Duodenal mucosa (tissue), 2 donors: Measurements from ENCODE around the gene DIPK1A.

Experiments
- H3K27ac ChIP-seq: one replicate; pipeline ENCODE4 v1.7.0; 2013; ENCODE audit warnings: low read depth, low read length
- H3K27me3 ChIP-seq, 2 donors: one replicate each; pipeline ENCODE4 v1.7.0; 2013; ENCODE audit warnings: low read length in 2 of 2, control low read depth in 1 of 2; ENCODE audit not compliant: insufficient read depth in 2 of 2, control insufficient read depth in 1 of 2
- H3K36me3 ChIP-seq, 2 donors: one replicate each; pipeline ENCODE4 v1.7.0; 2013; ENCODE audit warnings: low read length in 2 of 2, control low read depth in 1 of 2; ENCODE audit not compliant: insufficient read depth in 2 of 2, control insufficient read depth in 1 of 2
- H3K4me1 ChIP-seq, 2 donors: one replicate each; pipeline ENCODE4 v1.7.0; 2013; ENCODE audit warnings: low read length in 2 of 2, control low read depth in 1 of 2; ENCODE audit not compliant: insufficient read depth in 2 of 2, control insufficient read depth in 1 of 2
- H3K4me3 ChIP-seq, 2 donors: one replicate each; pipeline ENCODE4 v1.7.0; 2013; ENCODE audit warnings: low read length in 2 of 2, low read depth in 1 of 2
- H3K9ac ChIP-seq, 2 donors: one replicate each; pipeline ENCODE4 v1.7.0; 2013; ENCODE audit warnings: low read length in 2 of 2, low read depth in 1 of 2
- H3K9me3 ChIP-seq, 2 donors: one replicate each; pipeline ENCODE4 v1.7.0; 2013; ENCODE audit warnings: low read length in 2 of 2, control low read depth in 1 of 2; ENCODE audit not compliant: control insufficient read depth in 1 of 2

Gene DIPK1A

GRCh38 chr1:92859400-92860039, 101.7 kb downstream of the DIPK1A start:
- Histone ChIP-seq H3K9me3 (no peaks in the 10 kb centered on the region), H3K4me3 (peak overlapping the region; percentile 41 to 53), H3K36me3 (no peaks in the 10 kb centered on the region), H3K4me1 (peaks cover 13 to 14% of the 10 kb centered on the region in 2 donors), H3K27me3 (no peaks in the 10 kb centered on the region), H3K9ac (peak overlapping the region; percentile 1 to 16), H3K27ac (no peak overlapping the region)

- Histone ChIP-seq H3K9me3 (no peaks in the 10 kb centered on the region), H3K4me1 (peaks cover 18 to 19% of the 10 kb centered on the region in 2 donors), H3K27me3 (no peaks in the 10 kb centered on the region), H3K27ac (no peak overlapping the region), H3K4me3 (peak overlapping the region; percentile 41 to 53), H3K9ac (peak overlapping the region; percentile 16 to 28), H3K36me3 (no peaks in the 10 kb centered on the region)
These were observed 102.5 kb downstream of the DIPK1A start for GRCh38 chr1:92858564-92859399.

- Histone ChIP-seq H3K36me3 (no peaks in the 10 kb centered on the region), H3K27ac (no peak overlapping the region), H3K9me3 (no peaks in the 10 kb centered on the region), H3K9ac (peak overlapping the region; percentile 19 to 40), H3K27me3 (no peaks in the 10 kb centered on the region), H3K4me3 (no peak overlapping the region), H3K4me1 (peaks cover 21 to 26% of the 10 kb centered on the region in 2 donors)
These were observed 103.4 kb downstream of the DIPK1A start for GRCh38 chr1:92857817-92858216.

- Histone ChIP-seq H3K9ac (no peak overlapping the region), H3K27me3 (no peaks in the 10 kb centered on the region)
These were observed 106.0 kb downstream of the DIPK1A start for GRCh38 chr1:92855236-92855635.

GRCh38 chr1:92854101-92854785, 107.0 kb downstream of the DIPK1A start:
- Histone ChIP-seq H3K27me3 (no peaks in the 10 kb centered on the region), H3K9ac (peak overlapping the region in 1 of 2 donors; percentile 8), H3K4me3 (no peak overlapping the region), H3K27ac (no peak overlapping the region), H3K36me3 (no peaks in the 10 kb centered on the region), H3K9me3 (no peaks in the 10 kb centered on the region), H3K4me1 (peaks cover 18 to 26% of the 10 kb centered on the region in 2 donors)

More at GRCh38 chr1:92855236-92855635, 106.0 kb downstream of the DIPK1A start:
- H3K36me3 ChIP-seq: no peaks in the 10 kb centered on the region
- H3K27ac ChIP-seq: no peak overlapping the region
- peaks cover 21 to 26% of the 10 kb centered on the region in 2 donors for H3K4me1 ChIP-seq
- H3K4me3 ChIP-seq: no peak overlapping the region
- H3K9me3 ChIP-seq: no peaks in the 10 kb centered on the region

GRCh38 chr1:92853299-92853698, 108.0 kb downstream of the DIPK1A start:
- H3K27me3 ChIP-seq: no peaks in the 10 kb centered on the region
- no peaks in the 10 kb centered on the region for H3K9me3 ChIP-seq
- H3K4me3 ChIP-seq: no peak overlapping the region
- H3K36me3 ChIP-seq: no peaks in the 10 kb centered on the region
- no peak overlapping the region for H3K27ac ChIP-seq
- no peak overlapping the region for H3K9ac ChIP-seq
- peaks cover 12 to 24% of the 10 kb centered on the region in 2 donors for H3K4me1 ChIP-seq

- no peaks in the 10 kb centered on the region for H3K9me3 ChIP-seq
- H3K4me3 ChIP-seq: no peak overlapping the region
- H3K9ac ChIP-seq: no peak overlapping the region
- no peak overlapping the region for H3K27ac ChIP-seq
- H3K27me3 ChIP-seq: no peaks in the 10 kb centered on the region
- H3K36me3 ChIP-seq: no peaks in the 10 kb centered on the region
- H3K4me1 ChIP-seq: peaks cover 16 to 22% of the 10 kb centered on the region in 2 donors
These were observed 109.5 kb downstream of the DIPK1A start for GRCh38 chr1:92851729-92852128.

GRCh38 chr1:92850019-92850418, 111.2 kb downstream of the DIPK1A start:
- Histone ChIP-seq H3K9me3 (no peaks in the 10 kb centered on the region), H3K27me3 (no peaks in the 10 kb centered on the region), H3K27ac (no peak overlapping the region), H3K4me1 (peaks cover 16 to 22% of the 10 kb centered on the region in 2 donors), H3K36me3 (no peaks in the 10 kb centered on the region), H3K9ac (no peak overlapping the region), H3K4me3 (no peak overlapping the region)

- no peak overlapping the region for H3K9ac ChIP-seq
- H3K27ac ChIP-seq: no peak overlapping the region
- peaks cover 8% of the 10 kb centered on the region in 2 donors for H3K4me1 ChIP-seq
- H3K27me3 ChIP-seq: no peaks in the 10 kb centered on the region
- H3K9me3 ChIP-seq: no peaks in the 10 kb centered on the region
- no peak overlapping the region for H3K4me3 ChIP-seq
- H3K36me3 ChIP-seq: peaks cover 8 to 13% of the 10 kb centered on the region in 2 donors
These were observed 113.1 kb downstream of the DIPK1A start for GRCh38 chr1:92848201-92848600.

GRCh38 chr1:92845908-92846307, 115.4 kb downstream of the DIPK1A start:
- no peak overlapping the region for H3K27ac ChIP-seq
- H3K9me3 ChIP-seq: no peaks in the 10 kb centered on the region
- no peak overlapping the region for H3K9ac ChIP-seq
- no peaks in the 10 kb centered on the region for H3K27me3 ChIP-seq
- no peak overlapping the region for H3K4me3 ChIP-seq
- H3K4me1 ChIP-seq: peaks cover 8% of the 10 kb centered on the region in 2 donors
- peaks cover 24 to 34% of the 10 kb centered on the region in 2 donors for H3K36me3 ChIP-seq
